ENCODE data around the gene TRAPPC10. TPM values are rescaled to one million over a fixed set of nuclear protein-coding genes. Genes with fewer than 3 reads are reported as not detected.

TRAPPC10 gene
- total RNA-seq, 1 donor from 2014 or later: 48.4 TPM

DNA sequence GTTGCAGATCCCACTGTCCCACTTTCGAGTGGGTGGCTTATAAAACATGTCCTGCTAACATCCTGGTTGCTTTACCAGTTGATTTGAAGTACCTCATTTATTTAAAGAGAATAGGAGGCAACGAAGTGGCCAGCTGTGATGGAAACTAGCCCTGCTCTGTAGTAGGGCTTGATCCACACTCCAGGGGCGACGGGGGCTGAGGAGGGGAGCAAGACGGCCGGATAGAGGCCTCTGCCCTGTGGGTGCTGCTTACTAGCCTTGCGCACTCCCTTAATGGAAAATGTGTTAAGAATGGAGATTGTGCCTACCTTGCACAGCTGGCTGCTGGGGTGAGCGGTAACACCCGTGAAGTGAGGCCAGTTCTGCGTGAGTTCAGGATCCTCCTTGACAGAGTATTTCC, 54.0 kb downstream of the TRAPPC10 start:
- TF ChIP-seq, protein P1, sequence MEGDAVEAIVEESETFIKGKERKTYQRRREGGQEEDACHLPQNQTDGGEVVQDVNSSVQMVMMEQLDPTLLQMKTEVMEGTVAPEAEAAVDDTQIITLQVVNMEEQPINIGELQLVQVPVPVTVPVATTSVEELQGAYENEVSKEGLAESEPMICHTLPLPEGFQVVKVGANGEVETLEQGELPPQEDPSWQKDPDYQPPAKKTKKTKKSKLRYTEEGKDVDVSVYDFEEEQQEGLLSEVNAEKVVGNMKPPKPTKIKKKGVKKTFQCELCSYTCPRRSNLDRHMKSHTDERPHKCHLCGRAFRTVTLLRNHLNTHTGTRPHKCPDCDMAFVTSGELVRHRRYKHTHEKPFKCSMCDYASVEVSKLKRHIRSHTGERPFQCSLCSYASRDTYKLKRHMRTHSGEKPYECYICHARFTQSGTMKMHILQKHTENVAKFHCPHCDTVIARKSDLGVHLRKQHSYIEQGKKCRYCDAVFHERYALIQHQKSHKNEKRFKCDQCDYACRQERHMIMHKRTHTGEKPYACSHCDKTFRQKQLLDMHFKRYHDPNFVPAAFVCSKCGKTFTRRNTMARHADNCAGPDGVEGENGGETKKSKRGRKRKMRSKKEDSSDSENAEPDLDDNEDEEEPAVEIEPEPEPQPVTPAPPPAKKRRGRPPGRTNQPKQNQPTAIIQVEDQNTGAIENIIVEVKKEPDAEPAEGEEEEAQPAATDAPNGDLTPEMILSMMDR (IDR thresholded peaks at IDR 0.05; ENCODE audit: partially characterized antibody, unreplicated experiment): no peak
- Mint-ChIP-seq H3K27me3 (ENCODE audit: unreplicated experiment) (no peaks in the 10 kb centered on the region), H3K9me3 (ENCODE audit: unreplicated experiment) (peaks cover 2% of the 10 kb centered on the region), H3K4me3 (ENCODE audit: unreplicated experiment) (no peak overlapping the region), H3K27ac (ENCODE audit: unreplicated experiment) (no peak overlapping the region), H3K36me3 (ENCODE audit: unreplicated experiment) (no peaks in the 10 kb centered on the region), H3K4me1 (ENCODE audit: low read depth, unreplicated experiment) (peaks cover 5% of the 10 kb centered on the region)
- DNase-seq: no peak

DNA sequence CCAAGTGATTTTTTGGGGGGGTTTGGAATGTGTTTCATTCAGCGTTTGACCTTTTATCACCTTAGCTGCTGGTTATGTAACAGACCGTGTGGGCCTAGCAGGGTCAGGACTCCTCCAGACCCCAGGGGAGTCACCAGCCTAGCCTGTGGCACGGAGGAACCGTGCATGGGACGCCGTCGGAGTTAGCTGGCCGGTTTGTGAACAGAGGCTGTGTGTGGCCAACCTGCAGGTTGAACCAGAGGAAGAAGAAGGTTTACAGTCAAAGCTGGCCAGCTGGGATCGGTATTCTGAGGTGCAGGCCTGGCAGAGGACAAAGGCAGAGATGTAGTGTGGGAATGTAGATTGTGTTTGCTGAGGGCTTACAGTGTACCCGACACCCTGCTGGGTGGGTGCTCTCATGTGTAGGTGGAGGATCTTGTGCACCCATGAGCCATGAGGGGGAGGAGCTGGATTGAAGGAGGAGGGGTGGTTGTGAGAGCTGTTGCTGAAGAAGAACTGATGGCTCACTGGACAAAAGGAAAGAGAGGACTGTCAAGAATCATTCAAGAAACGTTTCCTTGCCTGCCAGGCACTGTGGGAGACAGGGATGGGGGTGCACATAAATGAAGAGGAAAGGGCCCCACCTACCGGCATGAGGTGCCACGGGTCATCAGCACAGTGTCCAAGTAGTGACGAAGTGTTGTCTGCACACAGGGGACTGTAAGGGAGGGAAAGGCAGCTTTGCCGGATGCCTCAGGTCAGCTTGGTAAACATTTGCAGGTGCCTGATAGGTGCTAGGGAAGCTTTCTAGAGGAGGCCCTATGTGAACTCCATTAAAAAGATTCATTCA, 55.1 kb downstream of the TRAPPC10 start:
- DNase-seq: no peak
- Mint-ChIP-seq H3K36me3 (ENCODE audit: unreplicated experiment) (no peaks in the 10 kb centered on the region), H3K9me3 (ENCODE audit: unreplicated experiment) (peaks cover 2% of the 10 kb centered on the region), H3K27me3 (ENCODE audit: unreplicated experiment) (no peaks in the 10 kb centered on the region), H3K27ac (ENCODE audit: unreplicated experiment) (peak overlapping the region; percentile 14), H3K4me3 (ENCODE audit: unreplicated experiment) (no peak overlapping the region), H3K4me1 (ENCODE audit: low read depth, unreplicated experiment) (peaks cover 5% of the 10 kb centered on the region)
- TF ChIP-seq, protein P1 (IDR thresholded peaks at IDR 0.05; ENCODE audit: partially characterized antibody, unreplicated experiment): no peak

DNA sequence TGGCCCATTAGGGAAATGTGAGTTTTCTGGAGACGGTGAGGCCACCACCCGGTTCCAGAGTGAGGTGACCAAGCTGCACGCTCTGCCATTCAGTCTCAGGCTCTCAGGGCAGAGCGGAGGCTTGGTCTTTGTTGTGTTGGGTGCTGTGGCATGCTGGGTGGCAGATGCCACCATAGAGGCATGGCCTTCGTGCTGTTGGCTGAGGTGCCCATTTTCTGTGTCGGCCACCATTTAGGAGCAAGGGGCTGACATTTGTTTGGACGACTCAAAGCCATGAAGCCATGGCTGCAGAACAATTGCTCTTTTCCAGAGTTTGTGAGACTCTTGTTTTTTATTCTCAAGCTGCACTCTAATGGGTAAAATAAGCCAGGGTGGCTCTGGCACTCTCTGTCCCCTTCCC, 58.3 kb downstream of the TRAPPC10 start:
- Mint-ChIP-seq H3K4me1 (ENCODE audit: low read depth, unreplicated experiment) (peaks cover 5% of the 10 kb centered on the region), H3K36me3 (ENCODE audit: unreplicated experiment) (no peaks in the 10 kb centered on the region), H3K27me3 (ENCODE audit: unreplicated experiment) (peaks cover 4% of the 10 kb centered on the region), H3K9me3 (ENCODE audit: unreplicated experiment) (no peaks in the 10 kb centered on the region), H3K27ac (ENCODE audit: unreplicated experiment) (no peak overlapping the region), H3K4me3 (ENCODE audit: unreplicated experiment) (no peak overlapping the region)
- TF ChIP-seq, protein P1 (IDR thresholded peaks at IDR 0.05; ENCODE audit: partially characterized antibody, unreplicated experiment): no peak
- DNase-seq: no peak

DNA sequence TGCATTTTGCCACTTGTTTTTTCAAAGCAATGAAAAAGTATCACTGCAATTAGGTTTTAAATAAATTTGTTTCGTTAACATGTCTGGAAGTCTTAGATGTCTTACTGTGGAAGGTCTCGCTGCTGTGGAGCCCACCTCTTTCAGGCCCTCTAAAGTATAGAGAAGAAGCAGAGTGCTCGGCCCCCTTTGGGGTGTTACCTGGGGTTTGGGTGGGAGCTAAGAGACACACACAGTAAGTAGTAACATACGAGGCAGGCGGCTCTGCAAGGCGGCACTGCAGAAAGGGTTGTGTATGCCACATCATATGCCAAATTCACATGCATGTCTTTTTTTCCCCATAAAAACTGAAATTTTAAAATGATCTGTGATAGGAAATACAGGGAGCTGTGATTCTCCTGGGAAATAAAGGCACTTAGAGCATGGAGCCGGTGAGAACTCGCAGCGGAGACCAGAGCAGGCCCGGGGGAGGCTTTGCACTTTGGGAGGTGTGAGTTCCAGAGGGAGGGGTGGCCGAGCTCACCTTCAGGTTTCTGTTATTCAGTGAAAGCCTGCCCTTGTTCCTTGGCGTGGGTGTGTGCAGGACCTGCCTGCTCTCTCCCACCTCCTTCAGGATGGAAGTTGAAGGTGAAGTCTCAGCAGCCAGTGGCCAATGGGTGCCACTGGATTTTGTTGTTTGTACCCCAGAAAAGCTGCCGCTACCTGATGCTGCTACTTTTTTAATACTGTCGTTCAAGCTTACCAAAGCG, 59.4 kb downstream of the TRAPPC10 start:
- no peak overlapping the region for H3K4me3 Mint-ChIP-seq (ENCODE audit: unreplicated experiment)
- no peaks in the 10 kb centered on the region for H3K9me3 Mint-ChIP-seq (ENCODE audit: unreplicated experiment)
- DNase-seq: no peak
- H3K27ac Mint-ChIP-seq (ENCODE audit: unreplicated experiment): no peak overlapping the region
- TF ChIP-seq, protein P1 (IDR thresholded peaks at IDR 0.05; ENCODE audit: partially characterized antibody, unreplicated experiment): no peak
- H3K4me1 Mint-ChIP-seq (ENCODE audit: low read depth, unreplicated experiment): peaks cover 5% of the 10 kb centered on the region
- peaks cover 4% of the 10 kb centered on the region for H3K27me3 Mint-ChIP-seq (ENCODE audit: unreplicated experiment)
- H3K36me3 Mint-ChIP-seq (ENCODE audit: unreplicated experiment): peaks cover 4% of the 10 kb centered on the region

DNA sequence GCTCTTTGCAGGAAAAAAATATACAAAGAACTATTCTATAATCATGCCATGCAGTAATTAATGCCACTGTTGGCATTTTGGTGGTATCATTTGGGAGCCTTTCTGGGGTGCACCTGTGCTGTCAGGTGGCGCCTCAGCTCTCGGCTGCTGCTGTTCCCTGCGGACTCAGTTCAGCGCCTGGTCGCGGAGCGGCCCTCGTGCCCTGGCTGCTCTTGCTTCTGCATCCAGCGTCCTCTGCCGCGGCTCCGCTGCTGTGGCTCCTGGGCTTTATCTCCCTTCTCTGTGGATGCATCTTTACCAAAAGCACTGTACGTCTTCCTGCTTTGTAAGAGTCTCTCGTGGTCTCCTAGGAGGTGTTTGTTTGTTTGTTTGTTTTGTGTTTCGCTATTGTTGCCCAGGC, 60.0 kb downstream of the TRAPPC10 start:
- DNase-seq: no peak
- TF ChIP-seq, protein P1 (IDR thresholded peaks at IDR 0.05; ENCODE audit: partially characterized antibody, unreplicated experiment): no peak
- H3K27me3 Mint-ChIP-seq (ENCODE audit: unreplicated experiment): peaks cover 4% of the 10 kb centered on the region
- H3K4me3 Mint-ChIP-seq (ENCODE audit: unreplicated experiment): no peak overlapping the region
- peaks cover 7% of the 10 kb centered on the region for H3K36me3 Mint-ChIP-seq (ENCODE audit: unreplicated experiment)
- no peak overlapping the region for H3K27ac Mint-ChIP-seq (ENCODE audit: unreplicated experiment)
- H3K4me1 Mint-ChIP-seq (ENCODE audit: low read depth, unreplicated experiment): peaks cover under 1% of the 10 kb centered on the region
- H3K9me3 Mint-ChIP-seq (ENCODE audit: unreplicated experiment): no peaks in the 10 kb centered on the region
